ENCODE measurements around the gene DSTN.
A peak's percentile ranks its signal among the peaks of the same experiment; 100 is the strongest.

The DSTN gene

DNA sequence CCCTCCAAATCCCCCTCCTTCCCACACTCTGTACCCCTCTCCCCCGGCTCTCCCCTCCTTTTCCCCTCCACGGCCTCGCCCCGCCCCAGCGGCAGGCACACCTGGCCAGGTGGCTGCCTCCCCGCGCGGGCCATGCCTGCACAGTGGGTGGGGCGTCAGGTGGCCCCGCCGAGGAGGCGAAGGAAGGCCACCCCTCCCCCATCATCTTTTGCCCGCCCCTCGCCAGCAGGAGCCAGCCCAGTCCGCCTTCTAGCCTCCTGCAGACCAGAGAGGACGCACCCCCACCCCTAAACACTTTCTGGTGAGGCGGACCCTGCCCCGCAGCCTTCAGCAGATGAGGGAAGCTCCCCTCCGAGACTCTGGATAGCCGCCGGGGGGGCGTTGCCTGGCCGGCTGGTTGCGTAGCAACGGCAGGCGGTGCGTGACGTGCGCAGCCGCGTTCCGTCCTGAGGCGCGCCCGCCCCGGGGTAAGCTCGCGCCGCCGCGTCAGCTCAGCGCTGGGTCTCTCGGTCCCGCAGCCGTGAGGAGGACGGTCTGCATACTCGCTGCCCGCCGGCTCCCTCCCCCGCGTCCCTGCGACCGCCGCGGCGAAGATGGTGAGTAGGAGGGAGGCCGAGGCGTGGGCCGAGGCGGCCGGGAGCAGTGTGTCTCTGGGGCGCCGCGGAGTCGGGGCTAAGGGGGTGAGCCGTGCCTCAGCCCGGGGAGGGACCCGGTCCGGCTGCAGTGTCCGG, at the start of gene DSTN:
DSTN (plus strand) TSS at position 460 of the 731 bp plus-strand sequence; CDS start at position 594, 134 bp downstream.
- peak; percentile 26 to 94 (median 82) for DNase-seq

- no peak for DNase-seq
These were observed 49.3 kb upstream of the DSTN start for GRCh38 chr20:17520583-17520982.

GRCh38 chr20:17522528-17522927, 47.3 kb upstream of the DSTN start:
- DNase-seq = no peak

DNA sequence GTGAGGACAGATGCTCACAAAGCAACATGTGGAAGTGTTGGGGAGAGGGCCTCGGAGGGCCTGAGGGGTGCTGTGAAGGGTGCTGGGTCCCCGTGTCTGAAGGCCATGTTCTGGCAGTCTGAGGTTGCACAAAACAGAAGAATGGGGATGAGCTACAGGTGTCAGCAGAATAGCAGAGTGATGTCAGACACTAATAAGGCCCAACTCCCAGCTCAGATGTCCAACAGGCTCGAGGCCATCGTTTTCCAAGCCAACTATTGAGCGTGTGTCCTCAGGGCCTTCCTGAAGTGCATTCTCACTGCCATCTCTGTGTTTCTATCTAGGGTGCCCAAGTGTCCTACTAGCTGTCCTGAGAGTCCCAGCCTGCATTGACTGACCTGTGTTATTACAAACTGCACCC, 46.5 kb upstream of the DSTN start:
- no peak for DNase-seq

DNA sequence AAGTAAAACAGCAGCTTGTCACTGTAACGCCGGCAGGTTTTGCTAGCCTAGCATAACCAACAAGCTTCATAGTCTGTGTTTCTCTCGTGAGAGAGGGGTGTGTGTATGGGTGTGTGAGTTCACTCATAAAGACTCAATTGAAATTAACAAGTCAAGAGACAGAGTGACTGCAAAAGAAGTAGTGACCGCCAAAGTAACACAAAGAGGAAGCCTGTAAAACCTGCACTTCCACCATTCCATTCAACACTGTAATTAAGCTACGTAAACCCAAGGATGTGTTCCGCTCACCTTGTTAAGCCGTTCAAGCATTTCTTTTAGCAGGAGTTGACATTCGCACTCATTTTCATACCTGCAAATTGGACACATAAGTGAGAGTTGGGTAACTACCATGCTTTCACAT, 45.3 kb upstream of the DSTN start:
- DNase-seq = no peak

DNA sequence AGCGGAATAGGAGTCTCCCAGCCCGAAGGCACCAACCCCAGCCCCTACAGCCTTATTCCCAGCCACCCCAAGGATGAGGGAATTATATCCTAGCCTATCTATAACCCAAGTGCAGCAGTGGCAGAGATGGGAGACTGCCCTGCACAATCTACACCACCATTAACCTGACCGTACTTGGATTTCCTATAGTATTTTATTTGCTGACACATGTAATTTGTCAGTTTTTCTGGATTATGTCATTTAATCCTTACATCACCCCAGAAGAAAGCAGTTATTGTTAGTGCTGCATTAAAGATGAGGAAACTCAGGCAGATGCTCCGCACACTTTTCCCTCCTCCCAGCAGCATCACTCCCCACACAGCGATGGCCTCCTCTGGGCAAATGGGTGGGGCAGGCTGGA, 44.7 kb upstream of the DSTN start:
- DNase-seq = no peak

DNA sequence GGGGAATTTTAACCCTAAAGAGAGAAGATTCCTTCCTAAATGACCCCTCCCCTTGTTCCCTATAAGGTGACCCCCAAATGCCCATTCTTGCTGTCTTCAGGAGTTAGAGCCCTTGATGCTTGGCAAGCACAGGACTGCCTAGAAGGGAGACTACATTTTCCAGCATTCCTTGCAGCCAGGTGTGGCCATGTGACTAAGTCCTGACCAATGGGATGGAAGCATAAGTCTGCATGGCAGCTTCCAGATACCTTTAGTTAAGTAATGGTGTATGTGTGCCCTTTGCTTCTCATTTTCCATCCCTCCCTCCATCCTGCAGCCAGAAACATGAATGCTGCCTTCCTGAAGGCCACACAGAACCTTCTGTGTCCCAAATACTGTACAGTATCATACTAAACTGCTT, 44.2 kb upstream of the DSTN start:
- peak in 9 of 58 donors; percentile 3 to 33 (median 17) for DNase-seq

DNA sequence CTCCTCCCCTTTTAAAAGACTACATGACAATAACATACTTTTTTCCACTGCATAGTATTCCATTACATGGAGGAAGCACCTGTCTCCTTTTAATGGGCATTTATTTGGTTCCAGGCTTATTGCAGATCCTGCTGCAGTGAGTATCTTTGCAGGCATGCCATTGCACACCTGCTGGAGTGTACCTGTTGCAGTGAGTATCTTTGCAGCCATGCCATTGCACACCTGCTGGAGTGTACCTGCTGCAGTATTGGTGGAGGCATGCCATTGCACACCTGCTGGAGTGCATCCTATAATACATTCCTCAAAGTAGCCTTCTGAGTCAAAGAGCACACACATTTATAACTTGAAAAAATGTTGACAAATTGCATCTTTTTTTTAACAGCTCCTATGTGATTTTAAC, 40.3 kb upstream of the DSTN start:
- DNase-seq = no peak

- DNase-seq = no peak
These were observed 39.7 kb upstream of the DSTN start for GRCh38 chr20:17530153-17530552.

- DNase-seq = peak in 50 of 58 donors; percentile 9 to 84 (median 56)
These were observed 38.9 kb upstream of the DSTN start, which contains the start of gene BFSP1 for GRCh38 chr20:17530716-17531664. TSS of gene BFSP1 (minus strand) at chr20:17531379. CDS start at chr20:17531329, 50 bp downstream.

- no peak for DNase-seq
These were observed 38.2 kb upstream of the DSTN start for GRCh38 chr20:17531665-17532025.

- peak in 8 of 58 donors; percentile 3 to 45 (median 12) for DNase-seq
These were observed 36.5 kb upstream of the DSTN start for GRCh38 chr20:17533396-17533795.

DNA sequence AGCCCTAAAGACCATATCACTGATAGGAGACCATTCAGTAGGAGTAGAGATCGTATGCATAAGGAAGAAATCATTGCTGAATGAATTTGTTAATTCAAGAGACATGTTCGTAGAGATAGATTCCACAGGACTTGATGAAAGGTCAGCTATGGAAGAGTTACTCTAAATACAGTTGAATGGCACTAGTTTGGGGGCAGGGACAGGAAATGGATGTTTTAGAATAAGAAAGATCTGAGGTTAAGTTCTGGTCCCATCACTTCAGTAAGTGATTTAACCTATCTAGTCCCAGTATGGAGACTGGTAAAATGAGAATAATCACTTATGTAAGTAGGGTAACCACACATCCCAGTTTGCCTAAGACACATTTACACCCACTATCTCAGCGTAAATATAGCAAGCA, 35.8 kb upstream of the DSTN start:
- DNase-seq = no peak

GRCh38 chr20:17536944-17537444, 32.9 kb upstream of the DSTN start:
- DNase-seq = peak in 48 of 58 donors; percentile 6 to 69 (median 38)

- no peak for DNase-seq
These were observed 31.9 kb upstream of the DSTN start for GRCh38 chr20:17537959-17538358.

DNA sequence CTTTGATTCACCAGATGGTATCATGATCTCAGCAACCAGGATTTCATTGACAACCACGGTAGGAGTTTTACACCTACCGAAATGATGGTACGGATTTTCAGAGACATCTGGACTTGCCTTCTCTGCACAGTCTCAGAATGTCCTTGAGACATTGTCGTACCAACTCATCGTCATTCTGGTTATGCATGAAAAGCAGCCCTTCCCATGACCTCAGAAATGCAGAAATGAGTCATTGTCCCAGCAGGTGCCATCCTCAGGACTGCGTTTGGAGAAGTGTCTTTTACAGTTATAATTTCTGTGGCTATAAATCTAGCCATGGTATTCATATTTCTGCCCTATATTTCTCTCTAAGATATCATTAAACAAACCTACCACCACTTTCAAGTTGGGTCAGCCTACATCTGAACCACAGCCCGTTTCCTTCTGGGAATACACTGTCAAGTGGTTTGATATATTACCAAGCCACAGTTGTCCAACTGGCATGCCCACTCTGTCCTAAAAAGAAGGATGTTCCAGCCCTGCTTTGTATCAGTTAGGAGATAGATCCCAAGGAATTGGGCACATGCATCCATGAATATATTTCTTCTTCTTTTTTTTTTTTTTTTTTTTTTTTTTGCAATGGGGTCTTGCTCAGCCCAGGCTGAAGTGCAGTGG, 31.2 kb upstream of the DSTN start:
- DNase-seq = no peak

GRCh38 chr20:17541596-17541995, 28.3 kb upstream of the DSTN start:
- no peak for DNase-seq

DNA sequence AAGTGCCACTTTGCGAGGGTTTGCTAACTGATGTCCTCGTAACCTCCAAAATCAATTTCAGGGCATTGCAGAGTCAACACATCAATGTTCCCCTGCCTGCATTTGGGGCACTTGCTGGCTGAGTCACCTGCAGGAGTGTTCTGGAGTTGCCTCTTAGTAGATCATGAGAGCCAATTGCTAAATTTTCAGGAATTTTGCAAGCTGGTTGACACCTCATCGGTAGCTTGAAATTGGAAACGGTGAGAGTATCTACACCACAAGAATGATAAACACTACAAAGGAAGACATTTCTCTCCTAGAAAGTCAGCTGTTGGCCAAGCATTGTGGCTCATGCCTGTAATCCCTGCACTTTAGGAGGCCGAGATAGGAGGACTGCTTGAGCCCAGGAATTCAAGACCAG, 27.9 kb upstream of the DSTN start:
- DNase-seq = no peak

DNA sequence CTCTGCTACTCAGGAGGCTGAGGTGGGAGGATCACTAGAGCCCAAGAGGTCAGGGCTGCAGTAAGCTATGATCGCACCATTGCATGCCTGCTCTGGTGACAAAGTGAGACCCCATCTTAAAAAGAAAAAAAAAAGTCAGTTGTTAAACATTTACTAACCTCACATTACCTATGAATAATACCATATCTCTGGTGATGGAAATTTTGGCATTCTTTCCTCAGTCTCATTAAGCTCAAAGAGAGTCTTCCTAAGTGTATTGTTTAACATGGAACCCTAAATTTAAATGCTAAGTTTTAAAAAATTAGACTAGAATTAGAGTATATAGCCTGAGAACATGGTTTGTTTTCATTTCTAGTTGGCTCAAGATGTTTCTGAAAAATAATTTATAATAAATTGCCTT, 27.4 kb upstream of the DSTN start:
- DNase-seq = no peak

GRCh38 chr20:17542993-17543412, 26.9 kb upstream of the DSTN start:
- DNase-seq = no peak

- no peak for DNase-seq
These were observed 26.2 kb upstream of the DSTN start for GRCh38 chr20:17543531-17544131.
